C4-2B (cell line): ENCODE results near the gene CLSTN2.

Source experiments
- H3K27ac ChIP-seq: fragments of 450-650 bp; 2 replicates; pipeline ENCODE4 v1.5.1; 2017
- CTCF ChIP-seq: fragments of 450-650 bp; conservative IDR thresholded peaks from 2 replicates; pipeline ENCODE4 v1.5.1; 2017; ENCODE audit warnings: mild to moderate bottlenecking
- ZFX ChIP-seq: fragments of 450-650 bp; IDR thresholded peaks from 2 replicates; pipeline ENCODE4 v1.6.1; 2017

CLSTN2 gene

GRCh38 chr3:140035871-140036270 lies 100.9 kb downstream of the CLSTN2 start:
- H3K27ac ChIP-seq: no peak overlapping the region
- no peak for TF ChIP-seq CTCF
- no peak for TF ChIP-seq ZFX

GRCh38 chr3:140050396-140050795 lies 115.4 kb downstream of the CLSTN2 start:
- H3K27ac ChIP-seq: no peak overlapping the region
- TF ChIP-seq ZFX (no peak), CTCF (no peak)

GRCh38 chr3:140051019-140051957 lies 116.3 kb downstream of the CLSTN2 start:
- TF ChIP-seq ZFX (no peak), CTCF (peak; percentile 96)
- no peak overlapping the region for H3K27ac ChIP-seq

- no peak for TF ChIP-seq ZFX
- TF ChIP-seq CTCF: no peak
- no peak overlapping the region for H3K27ac ChIP-seq
Measured at GRCh38 chr3:140052771-140053702, 118.1 kb downstream of the CLSTN2 start.

- no peak overlapping the region for H3K27ac ChIP-seq
- TF ChIP-seq ZFX (no peak), CTCF (no peak)
Measured at GRCh38 chr3:140053794-140054193, 118.8 kb downstream of the CLSTN2 start.

- TF ChIP-seq ZFX (no peak), CTCF (no peak)
- H3K27ac ChIP-seq: no peak overlapping the region
Measured at GRCh38 chr3:140055092-140055791, 120.3 kb downstream of the CLSTN2 start.
